SK-N-SH (cell line): ENCODE results near the gene HOXB8. TPM values are rescaled to one million over a fixed set of nuclear protein-coding genes. Genes with fewer than 3 reads are reported as not detected.

Experiments
- CTCF ChIA-PET: fragments of 300-600, 350-600 bp; formaldehyde crosslinking; extraction: SDS; loops from one replicate; lab custom pipeline; 2021; lab: Yijun Ruan, JAX
- POLR2A ChIA-PET: fragments of 350-600 bp; sonication (Branson Sonifier 250); formaldehyde crosslinking; extraction: SDS; loops from one replicate; lab custom pipeline; 2020; ENCODE audit warnings: antibody characterized with exemption, inconsistent platforms; lab: Yijun Ruan, JAX
- DNase-seq: peaks from one replicate; pipeline ENCODE4 v3.0.0; 2012
- H2AFZ ChIP-seq: fragments of 200-600 bp; sonication (generic); 2 replicates; pipeline ENCODE4 v1.8.1; 2016; ENCODE audit warnings: antibody characterized with exemption, mild to moderate bottlenecking, low read depth
- H3F3A ChIP-seq: fragments of 200-600 bp; sonication (generic); replicated peaks from 2 replicates; pipeline ENCODE3; 2016; ENCODE audit warnings: antibody characterized with exemption, mild to moderate bottlenecking; ENCODE audit not compliant: insufficient read depth
- H3K27ac ChIP-seq, 2 experiments: fragments of 200-500 bp in 1 of 2; fragments of 200-600 bp in 1 of 2; sonication (Bioruptor generic) in 1 of 2; sonication (generic), shearing (Covaris generic) in 1 of 2; 2 replicates each; pipeline versions ENCODE4 v1.5.1 to v1.6.1; 2014 to 2016; ENCODE audit warnings: low read depth in 2 of 2, inconsistent platforms in 1 of 2, low read length in 1 of 2, mild to moderate bottlenecking in 1 of 2, mixed read lengths in 1 of 2
- H3K27me3 ChIP-seq: fragments of 200-600 bp; sonication (generic), shearing (Covaris generic); 2 replicates; pipeline ENCODE4 v1.6.1; 2016; ENCODE audit warnings: mixed run types; ENCODE audit not compliant: insufficient read depth
- H3K36me3 ChIP-seq, 2 experiments: fragments of 200-500 bp in 1 of 2; fragments of 200-600 bp in 1 of 2; sonication (Bioruptor generic) in 1 of 2; sonication (generic) in 1 of 2; replicated peaks in 1 of 2; 2 replicates each; pipeline versions ENCODE3 to v1.5.1; 2014 to 2016; ENCODE audit warnings: low read length in 1 of 2, mild to moderate bottlenecking in 1 of 2; ENCODE audit not compliant: insufficient read depth in 2 of 2, control insufficient read depth in 1 of 2
- H3K4me1 ChIP-seq, 2 experiments: fragments of 200-500 bp in 1 of 2; fragments of 200-600 bp in 1 of 2; sonication (Bioruptor generic) in 1 of 2; sonication (generic), shearing (Covaris generic) in 1 of 2; 2 replicates each; pipeline versions ENCODE4 v1.5.1 to v1.6.1; 2014 to 2016; ENCODE audit warnings: low read depth in 1 of 2, low read length in 1 of 2, mixed run types in 1 of 2; ENCODE audit not compliant: insufficient read depth in 2 of 2, control insufficient read depth in 1 of 2
- H3K4me2 ChIP-seq: fragments of 200-600 bp; sonication (generic), shearing (Covaris generic); 2 replicates; pipeline ENCODE4 v1.6.1; 2017; ENCODE audit warnings: mixed run types
- H3K4me3 ChIP-seq, 2 experiments: fragments of 200-500 bp in 1 of 2; fragments of 200-600 bp in 1 of 2; sonication (Bioruptor generic) in 1 of 2; sonication (generic), shearing (Covaris generic) in 1 of 2; 2 replicates each; pipeline versions ENCODE4 v1.5.1 to v1.8.1; 2014 to 2016; ENCODE audit warnings: low read depth in 2 of 2, inconsistent platforms in 1 of 2, low read length in 1 of 2, mild to moderate bottlenecking in 1 of 2, mixed read lengths in 1 of 2, moderate library complexity in 1 of 2
- H3K79me2 ChIP-seq: fragments of 200-600 bp; sonication (generic); 2 replicates; pipeline ENCODE4 v1.8.1; 2017; ENCODE audit warnings: mild to moderate bottlenecking; ENCODE audit not compliant: insufficient read depth
- H3K9ac ChIP-seq: fragments of 200-600 bp; sonication (generic); 2 replicates; pipeline ENCODE4 v1.6.1; 2017; ENCODE audit warnings: mixed run types
- H3K9me2 ChIP-seq: fragments of 200-600 bp; sonication (generic); 2 replicates; pipeline ENCODE4 v1.6.1; 2017; ENCODE audit warnings: mixed run types
- H3K9me3 ChIP-seq: fragments of 200-600 bp; sonication (generic); 2 replicates; pipeline ENCODE4 v1.6.1; 2017; ENCODE audit warnings: mixed run types, mild to moderate bottlenecking, moderate library complexity
- H4K20me1 ChIP-seq: fragments of 200-600 bp; sonication (generic); 2 replicates; pipeline ENCODE4 v1.6.1; 2017; ENCODE audit warnings: mild to moderate bottlenecking, mixed run types; ENCODE audit not compliant: insufficient read depth
- CHD2 ChIP-seq: fragments of 150-350 bp; IDR thresholded peaks from 2 replicates; pipeline ENCODE4 v1.6.1; 2018; ENCODE audit warnings: low read length; ENCODE audit not compliant: partially characterized antibody
- ELF1 ChIP-seq: IDR thresholded peaks from 2 replicates; pipeline ENCODE4 v1.4.0; 2012
- EP300 ChIP-seq, 2 experiments: IDR thresholded peaks; 2 replicates each; pipeline versions ENCODE4 v1.4.0 to v1.6.1; 2012; ENCODE audit warnings: borderline replicate concordance in 1 of 2, low read depth in 1 of 2, low read length in 1 of 2
- EZH2phosphoT487 ChIP-seq: fragments of 200-600 bp; sonication (generic); IDR thresholded peaks from 2 replicates; pipeline ENCODE4 v1.6.1; 2017; ENCODE audit warnings: low read depth, mixed run types, mild to moderate bottlenecking, antibody characterized with exemption, moderate library complexity, borderline replicate concordance
- FOSL2 ChIP-seq: IDR thresholded peaks from 2 replicates; pipeline ENCODE4 v1.4.0; 2012; ENCODE audit warnings: low read depth, mild to moderate bottlenecking, moderate library complexity, borderline replicate concordance
- MXI1 ChIP-seq: IDR thresholded peaks from 2 replicates; pipeline ENCODE4 v1.6.1; 2012; ENCODE audit warnings: mild to moderate bottlenecking, low read depth, low read length, improper control_type of control experiment
- NFIC ChIP-seq: IDR thresholded peaks from 2 replicates; pipeline ENCODE4 v1.4.0; 2012; ENCODE audit warnings: borderline replicate concordance
- NRF1 ChIP-seq: IDR thresholded peaks from 2 replicates; pipeline ENCODE4 v1.6.1; 2012; ENCODE audit warnings: low read depth, mild to moderate bottlenecking, low read length
- RXRA ChIP-seq: IDR thresholded peaks from 2 replicates; pipeline ENCODE4 v1.4.0; 2012; ENCODE audit warnings: low read depth, mild to moderate bottlenecking, borderline replicate concordance
- TEAD4 ChIP-seq: IDR thresholded peaks from 2 replicates; pipeline ENCODE4 v1.4.0; 2012; ENCODE audit warnings: mild to moderate bottlenecking, borderline replicate concordance; ENCODE audit not compliant: insufficient read depth
- whole genome bisulfite sequencing: methylation state at CpG from one replicate; pipeline ENCODE4 v1.1.6; 2017; ENCODE audit warnings: low lambda C conversion rate; 5-methylcytosine and 5-hydroxymethylcytosine counted together
- polyA plus RNA-seq, 3 experiments: library from polyadenylated mRNA; depleted of rRNA; stranded (reverse); fragments of >200 nt; gene quantifications; 2 replicates each; pipeline ENCODE4 v1.2.3, GENCODE V29; 2012
- TF ChIP-seq, protein P1 (sequence below): fragments of 200-600 bp; sonication (generic); IDR thresholded peaks from 2 replicates; pipeline ENCODE4 v1.6.1; 2017; ENCODE audit warnings: antibody characterized with exemption, mild to moderate bottlenecking, moderate library complexity
- TF ChIP-seq, protein P2 (sequence below): IDR thresholded peaks from 2 replicates; pipeline ENCODE4 v1.4.0; 2012; ENCODE audit warnings: low read depth, borderline replicate concordance
- TF ChIP-seq, protein P3 (sequence below): IDR thresholded peaks from 2 replicates; pipeline ENCODE4 v1.6.1; 2012; ENCODE audit warnings: mild to moderate bottlenecking, low read depth, low read length, moderate library complexity

HOXB8 gene
- polyA plus RNA-seq, 1 of the 3 experiments (the other 2 are of a cell fraction) = not detected

DNA sequence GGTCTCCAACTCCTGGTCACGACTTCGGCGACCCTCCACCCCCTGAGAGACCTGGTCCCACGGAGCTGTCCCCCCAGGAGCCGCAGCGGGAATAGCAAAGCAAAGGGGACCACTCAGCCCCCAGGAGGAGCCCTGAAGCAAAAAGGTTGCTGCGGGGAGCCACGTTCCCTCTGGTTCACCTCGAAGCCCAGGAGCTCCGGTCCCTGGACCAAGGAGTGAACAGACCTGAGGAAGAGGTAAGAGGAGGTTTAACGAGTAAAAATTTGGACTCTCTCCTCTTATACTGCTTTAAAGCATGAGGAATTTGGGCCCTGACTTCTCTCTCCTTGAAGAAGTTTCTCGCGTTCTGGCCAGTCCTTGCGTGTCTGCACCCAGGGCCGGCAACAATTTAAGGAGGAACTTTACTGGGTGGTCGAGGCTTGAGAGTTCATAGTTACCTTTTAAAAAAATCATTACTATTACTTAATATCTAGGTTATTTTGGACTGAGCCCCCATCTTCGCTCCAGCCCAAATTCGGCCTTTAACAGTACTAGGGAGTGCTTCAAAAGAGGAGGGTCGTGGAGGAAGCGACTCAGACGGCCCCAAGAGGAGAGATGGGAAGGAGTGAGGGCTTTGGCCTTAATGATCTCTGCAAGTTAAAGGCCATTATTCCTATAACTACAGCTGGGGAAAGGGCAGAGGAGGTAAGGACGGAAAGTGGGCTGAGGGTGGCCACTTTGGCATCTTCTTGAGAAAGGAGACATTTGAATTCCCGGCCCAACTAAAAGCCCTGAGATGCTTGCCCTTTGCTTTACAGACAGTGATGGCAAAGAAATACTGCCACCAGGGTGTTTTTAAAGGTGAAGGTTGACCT is 28.0 kb upstream of the HOXB8 start:
- H3K4me2 ChIP-seq = no peak overlapping the region
- WGBS = 8% methylated on average over 16 of the region's 23 CpGs
- no peaks in the 10 kb centered on the region for H3K36me3 ChIP-seq
- POLR2A ChIA-PET = no interaction called here
- TF ChIP-seq EZH2phosphoT487 = 0 out of 2 replicates have a peak, but pooled peaks have one; percentile 32
- TF ChIP-seq, protein P1, sequence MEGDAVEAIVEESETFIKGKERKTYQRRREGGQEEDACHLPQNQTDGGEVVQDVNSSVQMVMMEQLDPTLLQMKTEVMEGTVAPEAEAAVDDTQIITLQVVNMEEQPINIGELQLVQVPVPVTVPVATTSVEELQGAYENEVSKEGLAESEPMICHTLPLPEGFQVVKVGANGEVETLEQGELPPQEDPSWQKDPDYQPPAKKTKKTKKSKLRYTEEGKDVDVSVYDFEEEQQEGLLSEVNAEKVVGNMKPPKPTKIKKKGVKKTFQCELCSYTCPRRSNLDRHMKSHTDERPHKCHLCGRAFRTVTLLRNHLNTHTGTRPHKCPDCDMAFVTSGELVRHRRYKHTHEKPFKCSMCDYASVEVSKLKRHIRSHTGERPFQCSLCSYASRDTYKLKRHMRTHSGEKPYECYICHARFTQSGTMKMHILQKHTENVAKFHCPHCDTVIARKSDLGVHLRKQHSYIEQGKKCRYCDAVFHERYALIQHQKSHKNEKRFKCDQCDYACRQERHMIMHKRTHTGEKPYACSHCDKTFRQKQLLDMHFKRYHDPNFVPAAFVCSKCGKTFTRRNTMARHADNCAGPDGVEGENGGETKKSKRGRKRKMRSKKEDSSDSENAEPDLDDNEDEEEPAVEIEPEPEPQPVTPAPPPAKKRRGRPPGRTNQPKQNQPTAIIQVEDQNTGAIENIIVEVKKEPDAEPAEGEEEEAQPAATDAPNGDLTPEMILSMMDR = no peak
- TF ChIP-seq MXI1 = no peak
- TF ChIP-seq EP300 (IDR thresholded peaks at IDR 0.05; ENCODE audit: borderline replicate concordance in 1 of 2, low read depth in 1 of 2, low read length in 1 of 2) = no peak
- no peak for TF ChIP-seq ELF1
- TF ChIP-seq, protein P2, sequence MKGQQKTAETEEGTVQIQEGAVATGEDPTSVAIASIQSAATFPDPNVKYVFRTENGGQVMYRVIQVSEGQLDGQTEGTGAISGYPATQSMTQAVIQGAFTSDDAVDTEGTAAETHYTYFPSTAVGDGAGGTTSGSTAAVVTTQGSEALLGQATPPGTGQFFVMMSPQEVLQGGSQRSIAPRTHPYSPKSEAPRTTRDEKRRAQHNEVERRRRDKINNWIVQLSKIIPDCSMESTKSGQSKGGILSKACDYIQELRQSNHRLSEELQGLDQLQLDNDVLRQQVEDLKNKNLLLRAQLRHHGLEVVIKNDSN = no peak
- no peak for TF ChIP-seq NFIC
- no peak for TF ChIP-seq NRF1
- no peak overlapping the region for H3K27ac ChIP-seq
- H3K9me3 ChIP-seq = no peaks in the 10 kb centered on the region
- no peak overlapping the region for H2AFZ ChIP-seq
- H3K9ac ChIP-seq = no peak overlapping the region
- DNase-seq = no peak
- H3K79me2 ChIP-seq = no peaks in the 10 kb centered on the region
- no peaks in the 10 kb centered on the region for H3K9me2 ChIP-seq
- H3K27me3 ChIP-seq = peaks cover 100% of the 10 kb centered on the region
- no peaks in the 10 kb centered on the region for H3K4me1 ChIP-seq
- H3K4me3 ChIP-seq = no peak overlapping the region
- CTCF ChIA-PET = interaction anchor here (1.2 to 1.3 kb wide), 2 partner anchors 36 to 186 kb away, joined by 3 read pairs; no protein-coding TSS in a partner anchor
- H4K20me1 ChIP-seq = no peaks in the 10 kb centered on the region
- H3F3A ChIP-seq = no peaks in the 10 kb centered on the region

DNA sequence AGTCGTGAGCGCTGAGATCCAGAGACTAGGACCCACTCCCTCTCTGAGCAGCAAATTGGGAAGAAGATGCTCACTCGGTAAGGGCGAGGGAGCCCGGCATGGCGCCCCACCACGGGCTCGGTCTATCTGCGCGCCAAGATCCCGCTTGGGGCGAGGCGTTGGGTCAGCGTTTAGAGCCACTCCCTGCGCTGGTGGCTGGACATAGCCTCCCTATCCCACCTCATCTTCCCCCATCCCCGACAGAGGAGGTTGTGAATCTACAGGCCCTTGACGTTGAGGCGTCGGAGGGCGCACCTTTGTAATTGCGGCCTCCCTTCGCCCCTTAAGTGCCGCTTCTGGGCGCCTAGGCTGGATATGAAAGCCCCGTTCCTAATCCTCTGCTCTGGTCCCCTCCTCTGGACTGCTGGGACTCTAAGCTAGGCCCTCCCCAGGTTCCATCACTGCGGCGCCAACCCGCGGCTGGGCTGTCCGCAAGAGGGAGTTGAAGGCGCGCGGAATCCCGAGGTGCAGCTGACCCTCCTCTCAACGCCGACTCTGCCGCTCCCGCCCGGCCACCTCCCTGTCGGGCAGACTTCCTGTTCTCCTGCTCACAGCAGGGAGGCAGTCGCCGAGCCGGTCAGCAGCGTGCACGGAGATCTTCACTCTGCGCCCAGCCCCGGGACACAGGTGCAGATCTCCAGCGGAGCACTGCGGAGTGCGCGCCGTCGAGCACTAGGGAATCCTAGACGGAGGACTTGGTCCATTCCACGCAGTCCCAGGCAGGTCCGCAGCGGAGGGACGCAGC is 27.2 kb upstream of the HOXB8 start:
- 23% methylated on average over 54 of the region's 58 CpGs for WGBS
- CTCF ChIA-PET = interaction anchor here (1.3 kb wide), 1 partner anchor 36 kb away, joined by 3 read pairs; no protein-coding TSS in a partner anchor
- no peaks in the 10 kb centered on the region for H3F3A ChIP-seq
- peaks cover 100% of the 10 kb centered on the region for H3K27me3 ChIP-seq
- no peak overlapping the region for H3K4me3 ChIP-seq
- no peaks in the 10 kb centered on the region for H3K9me2 ChIP-seq
- no peak overlapping the region for H3K4me2 ChIP-seq
- H3K9me3 ChIP-seq = no peaks in the 10 kb centered on the region
- no peaks in the 10 kb centered on the region for H3K36me3 ChIP-seq
- H3K79me2 ChIP-seq = no peaks in the 10 kb centered on the region
- POLR2A ChIA-PET = no interaction called here
- H3K4me1 ChIP-seq = no peaks in the 10 kb centered on the region
- no peak overlapping the region for H2AFZ ChIP-seq
- no peak overlapping the region for H3K27ac ChIP-seq
- DNase-seq = peak; percentile 35
- H3K9ac ChIP-seq = no peak overlapping the region
- H4K20me1 ChIP-seq = no peaks in the 10 kb centered on the region
- TF ChIP-seq, protein P3, sequence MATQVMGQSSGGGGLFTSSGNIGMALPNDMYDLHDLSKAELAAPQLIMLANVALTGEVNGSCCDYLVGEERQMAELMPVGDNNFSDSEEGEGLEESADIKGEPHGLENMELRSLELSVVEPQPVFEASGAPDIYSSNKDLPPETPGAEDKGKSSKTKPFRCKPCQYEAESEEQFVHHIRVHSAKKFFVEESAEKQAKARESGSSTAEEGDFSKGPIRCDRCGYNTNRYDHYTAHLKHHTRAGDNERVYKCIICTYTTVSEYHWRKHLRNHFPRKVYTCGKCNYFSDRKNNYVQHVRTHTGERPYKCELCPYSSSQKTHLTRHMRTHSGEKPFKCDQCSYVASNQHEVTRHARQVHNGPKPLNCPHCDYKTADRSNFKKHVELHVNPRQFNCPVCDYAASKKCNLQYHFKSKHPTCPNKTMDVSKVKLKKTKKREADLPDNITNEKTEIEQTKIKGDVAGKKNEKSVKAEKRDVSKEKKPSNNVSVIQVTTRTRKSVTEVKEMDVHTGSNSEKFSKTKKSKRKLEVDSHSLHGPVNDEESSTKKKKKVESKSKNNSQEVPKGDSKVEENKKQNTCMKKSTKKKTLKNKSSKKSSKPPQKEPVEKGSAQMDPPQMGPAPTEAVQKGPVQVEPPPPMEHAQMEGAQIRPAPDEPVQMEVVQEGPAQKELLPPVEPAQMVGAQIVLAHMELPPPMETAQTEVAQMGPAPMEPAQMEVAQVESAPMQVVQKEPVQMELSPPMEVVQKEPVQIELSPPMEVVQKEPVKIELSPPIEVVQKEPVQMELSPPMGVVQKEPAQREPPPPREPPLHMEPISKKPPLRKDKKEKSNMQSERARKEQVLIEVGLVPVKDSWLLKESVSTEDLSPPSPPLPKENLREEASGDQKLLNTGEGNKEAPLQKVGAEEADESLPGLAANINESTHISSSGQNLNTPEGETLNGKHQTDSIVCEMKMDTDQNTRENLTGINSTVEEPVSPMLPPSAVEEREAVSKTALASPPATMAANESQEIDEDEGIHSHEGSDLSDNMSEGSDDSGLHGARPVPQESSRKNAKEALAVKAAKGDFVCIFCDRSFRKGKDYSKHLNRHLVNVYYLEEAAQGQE = no peak
- TF ChIP-seq, protein P1 = no peak
- TF ChIP-seq RXRA (no peak), NFIC (no peak), ELF1 (no peak), TEAD4 (no peak), NRF1 (no peak), CHD2 (no peak), FOSL2 (no peak)
